ENCODE data around the gene EYA2.

Gene EYA2

GRCh38 chr20:47088335-47088734 lies 193.7 kb downstream of the EYA2 start:
- no peak for DNase-seq

GRCh38 chr20:47089151-47089550 lies 194.5 kb downstream of the EYA2 start:
- no peak for DNase-seq

GRCh38 chr20:47090835-47091234 lies 196.2 kb downstream of the EYA2 start:
- DNase-seq = no peak

GRCh38 chr20:47093320-47093966 lies 198.8 kb downstream of the EYA2 start:
- no peak for DNase-seq

- no peak for DNase-seq
These were observed 201.0 kb downstream of the EYA2 start for GRCh38 chr20:47095690-47096089.

GRCh38 chr20:47097691-47098622 lies 203.3 kb downstream of the EYA2 start:
- no peak for DNase-seq

- no peak for DNase-seq
These were observed 204.4 kb downstream of the EYA2 start for GRCh38 chr20:47099093-47099492.

GRCh38 chr20:47099825-47100441 lies 205.3 kb downstream of the EYA2 start:
- DNase-seq = no peak

GRCh38 chr20:47102629-47103028 lies 208.0 kb downstream of the EYA2 start:
- DNase-seq = no peak

GRCh38 chr20:47106786-47107185 lies 212.1 kb downstream of the EYA2 start:
- DNase-seq = no peak

- DNase-seq = no peak
These were observed 214.4 kb downstream of the EYA2 start for GRCh38 chr20:47108994-47109393.

- DNase-seq = no peak
These were observed 216.2 kb downstream of the EYA2 start for GRCh38 chr20:47110819-47111218.

GRCh38 chr20:47111576-47111975 lies 216.9 kb downstream of the EYA2 start:
- no peak for DNase-seq

- no peak for DNase-seq
These were observed 218.9 kb downstream of the EYA2 start for GRCh38 chr20:47113362-47114109.

GRCh38 chr20:47115694-47116093 lies 221.1 kb downstream of the EYA2 start:
- DNase-seq = no peak

- no peak for DNase-seq
These were observed 222.7 kb downstream of the EYA2 start for GRCh38 chr20:47117371-47117770.

- no peak for DNase-seq
These were observed 223.1 kb downstream of the EYA2 start for GRCh38 chr20:47117773-47118172.

- no peak for DNase-seq
These were observed 223.6 kb downstream of the EYA2 start for GRCh38 chr20:47118206-47118605.

GRCh38 chr20:47118641-47119040 lies 224.0 kb downstream of the EYA2 start:
- no peak for DNase-seq

- no peak for DNase-seq
These were observed 225.8 kb downstream of the EYA2 start for GRCh38 chr20:47120346-47120936.

GRCh38 chr20:47122560-47122959 lies 227.9 kb downstream of the EYA2 start:
- DNase-seq = no peak

- peak; percentile 30 for DNase-seq
These were observed 229.6 kb downstream of the EYA2 start for GRCh38 chr20:47124181-47124717.

- no peak for DNase-seq
These were observed 230.8 kb downstream of the EYA2 start for GRCh38 chr20:47125508-47125757.
